SH-SY5Y (cell line): ENCODE results near the gene DDX4.

Source experiments
- GATA2 ChIP-seq: IDR thresholded peaks from 2 replicates; pipeline ENCODE4 v1.6.1; 2011; ENCODE audit warnings: mild to moderate bottlenecking, low read depth, low read length
- GATA3 ChIP-seq: IDR thresholded peaks from 2 replicates; pipeline ENCODE4 v1.6.1; 2011; ENCODE audit warnings: low read depth, mild to moderate bottlenecking, low read length, moderate library complexity

DNA sequence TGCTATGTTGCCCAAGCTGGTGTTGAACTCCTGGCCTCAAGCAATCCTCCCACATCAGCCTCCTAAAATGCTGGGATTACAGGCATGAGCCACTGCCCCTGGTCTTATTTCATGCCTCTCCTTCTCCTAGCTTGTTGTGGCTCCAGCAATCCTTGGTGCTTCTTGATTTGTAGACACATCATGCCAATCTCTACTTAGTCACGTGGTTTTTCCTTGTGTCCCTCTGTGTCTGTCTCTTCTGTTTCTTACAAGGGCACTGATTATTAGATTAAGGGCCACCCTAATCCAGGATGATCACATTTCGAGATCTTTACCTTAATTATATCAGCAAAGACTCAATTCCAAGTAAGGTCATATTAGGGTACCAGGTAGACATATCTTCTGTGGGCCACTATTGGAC lies 104.1 kb downstream of the DDX4 start:
- TF ChIP-seq GATA2 (no peak), GATA3 (no peak)
